Activated CD8-positive, alpha-beta memory T cell treated with anti-CD3 and anti-CD28 coated beads for 36 hours (primary cell): ENCODE data around the gene BECN2. TPM values are rescaled to one million over a fixed set of nuclear protein-coding genes. Genes with fewer than 3 reads are reported as not detected.

ENCODE experiments used
- total RNA-seq, 2 experiments: library from RNA; stranded (reverse); gene quantifications; one replicate each; pipeline ENCODE4 v1.2.3, GENCODE V29; 2021

The BECN2 gene
- total RNA-seq, 2 experiments from 2014 or later, result not detected

Other genes with a start within 250 kb of the BECN2 start
- gene EXO1, start 109.6 kb upstream of the BECN2 start, total RNA-seq, result 10 to 100 TPM; 81.1 to 82.9 TPM
- gene MAP1LC3C, start 41.3 kb downstream of the BECN2 start, total RNA-seq, result not detected